Keratinocyte (primary cell): ENCODE measurements around the gene ZNFX1.

Experiments
- EZH2 ChIP-seq: IDR thresholded peaks from one replicate; pipeline ENCODE4 v1.6.1; 2012; ENCODE audit warnings: inconsistent platforms, mild to moderate bottlenecking, low read length, moderate library complexity
- TF ChIP-seq, protein P1 (sequence below), 3 experiments: IDR thresholded peaks in 1 of 3; conservative IDR thresholded peaks in 1 of 3; optimal IDR thresholded peaks in 1 of 3; 2 replicates in 2 of 3; 3 replicates in 1 of 3; pipeline versions ENCODE3 to v1.5.1; 2011; ENCODE audit warnings: low read length in 3 of 3, mild to moderate bottlenecking in 3 of 3, moderate library complexity in 2 of 3, control low read depth in 1 of 3, inconsistent platforms in 1 of 3; ENCODE audit not compliant: insufficient read depth in 2 of 3; ENCODE audit errors: extremely low read depth in 1 of 3

DNA sequence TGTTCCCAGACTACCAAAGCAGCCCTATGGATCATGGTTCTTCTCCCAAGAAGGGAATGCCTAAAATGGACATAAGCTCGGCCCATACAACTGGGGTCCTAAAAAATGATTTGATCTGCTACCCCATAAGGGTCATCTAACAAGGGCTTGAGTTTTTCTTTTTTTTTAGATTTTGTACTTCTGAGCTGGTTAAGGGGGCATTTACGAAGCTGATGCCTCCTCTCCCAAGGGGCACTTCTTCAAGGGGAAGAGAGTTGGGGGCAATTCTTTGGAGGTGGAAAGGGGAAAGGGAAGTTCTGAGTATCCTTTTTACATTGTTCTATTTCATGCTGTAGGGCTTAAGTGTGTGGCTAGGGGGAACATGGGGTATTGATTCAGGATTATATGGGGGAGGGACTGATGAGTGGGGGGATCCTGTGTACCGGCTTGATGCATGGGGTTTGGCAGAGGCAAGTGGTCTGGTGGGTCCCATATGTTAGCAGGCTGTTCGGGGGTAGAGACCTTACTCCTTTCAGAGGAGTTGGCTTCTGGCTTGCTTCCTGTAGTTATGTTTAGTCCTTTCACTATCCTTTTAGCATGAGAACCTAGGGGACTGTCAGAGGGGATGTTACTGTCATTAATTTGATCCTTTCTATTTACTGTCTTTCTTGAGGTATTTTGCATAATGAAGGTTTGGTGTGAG lies 8.1 kb upstream of the ZNFX1 start:
- TF ChIP-seq, protein P1, sequence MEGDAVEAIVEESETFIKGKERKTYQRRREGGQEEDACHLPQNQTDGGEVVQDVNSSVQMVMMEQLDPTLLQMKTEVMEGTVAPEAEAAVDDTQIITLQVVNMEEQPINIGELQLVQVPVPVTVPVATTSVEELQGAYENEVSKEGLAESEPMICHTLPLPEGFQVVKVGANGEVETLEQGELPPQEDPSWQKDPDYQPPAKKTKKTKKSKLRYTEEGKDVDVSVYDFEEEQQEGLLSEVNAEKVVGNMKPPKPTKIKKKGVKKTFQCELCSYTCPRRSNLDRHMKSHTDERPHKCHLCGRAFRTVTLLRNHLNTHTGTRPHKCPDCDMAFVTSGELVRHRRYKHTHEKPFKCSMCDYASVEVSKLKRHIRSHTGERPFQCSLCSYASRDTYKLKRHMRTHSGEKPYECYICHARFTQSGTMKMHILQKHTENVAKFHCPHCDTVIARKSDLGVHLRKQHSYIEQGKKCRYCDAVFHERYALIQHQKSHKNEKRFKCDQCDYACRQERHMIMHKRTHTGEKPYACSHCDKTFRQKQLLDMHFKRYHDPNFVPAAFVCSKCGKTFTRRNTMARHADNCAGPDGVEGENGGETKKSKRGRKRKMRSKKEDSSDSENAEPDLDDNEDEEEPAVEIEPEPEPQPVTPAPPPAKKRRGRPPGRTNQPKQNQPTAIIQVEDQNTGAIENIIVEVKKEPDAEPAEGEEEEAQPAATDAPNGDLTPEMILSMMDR (optimal IDR thresholded peaks at IDR 0.05 in 1 of 3, IDR thresholded peaks at IDR 0.05 in 1 of 3, conservative IDR thresholded peaks at IDR 0.05 in 1 of 3; ENCODE audit: extremely low read depth in 1 of 3, insufficient read depth in 2 of 3, low read length in 3 of 3) = no peak
- no peak for TF ChIP-seq EZH2
